HEK293 (cell line): ENCODE data around the gene TDRKH.

ENCODE experiments used
- CTCF ChIA-PET: fragments of 350-600 bp; formaldehyde crosslinking; extraction: SDS; loops from one replicate; lab custom pipeline; 2021; ENCODE audit warnings: antibody characterized with exemption; lab: Yijun Ruan, JAX
- POLR2A ChIA-PET: fragments of 300-600 bp; formaldehyde crosslinking; extraction: SDS; loops from one replicate; lab custom pipeline; 2020; ENCODE audit warnings: antibody characterized with exemption, inconsistent platforms; lab: Yijun Ruan, JAX
- H3K27ac ChIP-seq: fragments of 200-500 bp; sonication (Bioruptor generic); 2 replicates; pipeline ENCODE4 v1.5.1; 2014; ENCODE audit warnings: low read depth, low read length, control low read depth, inconsistent platforms; ENCODE audit errors: extremely low read depth
- H3K36me3 ChIP-seq, 2 experiments: fragments of 200-500 bp in 1 of 2; sonication (Bioruptor generic) in 1 of 2; 1 replicate in 1 of 2; 2 replicates in 1 of 2; pipeline ENCODE4 v1.5.1; 2014 to 2017; ENCODE audit warnings: inconsistent platforms in 2 of 2, low read length in 2 of 2; ENCODE audit not compliant: control insufficient read depth in 2 of 2, insufficient read depth in 1 of 2
- H3K4me1 ChIP-seq: fragments of 200-500 bp; sonication (Bioruptor generic); 2 replicates; pipeline ENCODE4 v1.5.1; 2014; ENCODE audit warnings: mild to moderate bottlenecking, low read length, inconsistent platforms; ENCODE audit not compliant: control insufficient read depth, insufficient read depth
- H3K4me3 ChIP-seq: 2 replicates; pipeline ENCODE4 v1.5.1; 2011; ENCODE audit warnings: low read depth, mild to moderate bottlenecking, control low read depth, low read length, moderate library complexity
- H3K9me3 ChIP-seq: fragments of 200-500 bp; sonication (Bioruptor generic); 2 replicates; pipeline ENCODE4 v1.5.1; 2014; ENCODE audit warnings: low read depth, low read length, inconsistent platforms; ENCODE audit not compliant: control insufficient read depth, insufficient read depth
- FEZF1 ChIP-seq: fragments of 450-650 bp; formaldehyde crosslinking; IDR thresholded peaks from 2 replicates; pipeline ENCODE4 v1.5.1; 2016; ENCODE audit warnings: missing biosample characterization, missing genetic modification characterization
- GLI4 ChIP-seq: fragments of 450-650 bp; formaldehyde crosslinking; IDR thresholded peaks from 2 replicates; pipeline ENCODE4 v1.5.1; 2016; ENCODE audit warnings: missing biosample characterization, missing genetic modification characterization
- INSM2 ChIP-seq: fragments of 450-650 bp; formaldehyde crosslinking; IDR thresholded peaks from 2 replicates; pipeline ENCODE4 v1.5.1; 2016; ENCODE audit warnings: missing biosample characterization, missing genetic modification characterization
- MZF1 ChIP-seq: fragments of 450-650 bp; formaldehyde crosslinking; IDR thresholded peaks from 2 replicates; pipeline ENCODE4 v1.5.1; 2017; ENCODE audit warnings: missing biosample characterization, missing genetic modification characterization, borderline replicate concordance
- ZBTB17 ChIP-seq: fragments of 450-650 bp; formaldehyde crosslinking; IDR thresholded peaks from 2 replicates; pipeline ENCODE4 v1.5.1; 2016; ENCODE audit warnings: missing biosample characterization, missing genetic modification characterization
- ZBTB48 ChIP-seq: fragments of 450-650 bp; formaldehyde crosslinking; IDR thresholded peaks from 2 replicates; pipeline ENCODE4 v1.5.1; 2016; ENCODE audit warnings: missing biosample characterization, missing genetic modification characterization
- ZFP41 ChIP-seq: fragments of 450-650 bp; formaldehyde crosslinking; IDR thresholded peaks from 2 replicates; pipeline ENCODE4 v1.5.1; 2016; ENCODE audit warnings: missing biosample characterization, missing genetic modification characterization, borderline replicate concordance
- ZIC2 ChIP-seq: fragments of 450-650 bp; formaldehyde crosslinking; IDR thresholded peaks from 2 replicates; pipeline ENCODE4 v1.5.1; 2016; ENCODE audit warnings: missing biosample characterization, missing genetic modification characterization
- ZNF175 ChIP-seq: fragments of 450-650 bp; formaldehyde crosslinking; IDR thresholded peaks from 2 replicates; pipeline ENCODE4 v1.5.1; 2016; ENCODE audit warnings: missing biosample characterization, missing genetic modification characterization
- ZNF2 ChIP-seq: fragments of 450-650 bp; formaldehyde crosslinking; IDR thresholded peaks from 2 replicates; pipeline ENCODE4 v1.5.1; 2016; ENCODE audit warnings: missing biosample characterization, missing genetic modification characterization
- ZNF23 ChIP-seq: fragments of 450-650 bp; formaldehyde crosslinking; IDR thresholded peaks from 2 replicates; pipeline ENCODE4 v1.5.1; 2016; ENCODE audit warnings: missing biosample characterization, missing genetic modification characterization, borderline replicate concordance
- ZNF302 ChIP-seq: fragments of 450-650 bp; formaldehyde crosslinking; IDR thresholded peaks from 2 replicates; pipeline ENCODE4 v1.5.1; 2016; ENCODE audit warnings: missing biosample characterization, missing genetic modification characterization, low read depth
- ZNF433 ChIP-seq: fragments of 450-650 bp; formaldehyde crosslinking; IDR thresholded peaks from 2 replicates; pipeline ENCODE4 v1.5.1; 2016; ENCODE audit warnings: missing biosample characterization, missing genetic modification characterization, low read depth
- ZNF548 ChIP-seq: fragments of 450-650 bp; formaldehyde crosslinking; IDR thresholded peaks from 2 replicates; pipeline ENCODE4 v1.5.1; 2016; ENCODE audit warnings: missing biosample characterization, missing genetic modification characterization
- ZNF558 ChIP-seq: fragments of 450-650 bp; formaldehyde crosslinking; IDR thresholded peaks from 2 replicates; pipeline ENCODE4 v1.5.1; 2016; ENCODE audit warnings: missing biosample characterization, missing genetic modification characterization
- ZNF571 ChIP-seq: fragments of 450-650 bp; formaldehyde crosslinking; IDR thresholded peaks from 2 replicates; pipeline ENCODE4 v1.5.0; 2017; ENCODE audit warnings: missing biosample characterization, missing genetic modification characterization
- ZNF623 ChIP-seq: fragments of 450-650 bp; formaldehyde crosslinking; IDR thresholded peaks from 2 replicates; pipeline ENCODE4 v1.5.1; 2016; ENCODE audit warnings: missing biosample characterization, missing genetic modification characterization
- ZSCAN5A ChIP-seq: fragments of 450-650 bp; formaldehyde crosslinking; IDR thresholded peaks from 2 replicates; pipeline ENCODE4 v1.5.1; 2016; ENCODE audit warnings: missing biosample characterization, missing genetic modification characterization
- TF ChIP-seq, protein P1 (sequence below): fragments of 450-650 bp; formaldehyde crosslinking; IDR thresholded peaks from 2 replicates; pipeline ENCODE4 v1.5.1; 2016; ENCODE audit warnings: missing biosample characterization, missing genetic modification characterization

The TDRKH gene

GRCh38 chr1:151834239-151834638 lies 43.9 kb upstream of the TDRKH start:
- POLR2A ChIA-PET, result no interaction called here
- CTCF ChIA-PET, result interaction anchor here (0.6 to 1.0 kb wide), 4 partner anchors 241 to 526 kb away, joined by 3 to 8 read pairs (median 3); no protein-coding TSS in a partner anchor
- Histone ChIP-seq H3K36me3 (no peaks in the 10 kb centered on the region), H3K27ac (no peak overlapping the region), H3K4me3 (no peak overlapping the region), H3K4me1 (peaks cover 2% of the 10 kb centered on the region)
- TF ChIP-seq FEZF1 (no peak), ZNF23 (tag by site-specific recombination) (no peak), MZF1 (no peak), ZNF433 (tag by site-specific recombination) (no peak)
- TF ChIP-seq, all 188 proteins: peak for 0
- H3K9me3 ChIP-seq, result no peaks in the 10 kb centered on the region

GRCh38 chr1:151833172-151833900 lies 43.0 kb upstream of the TDRKH start:
- no peak overlapping the region for H3K4me3 ChIP-seq
- POLR2A ChIA-PET, result no interaction called here
- H3K36me3 ChIP-seq, result no peaks in the 10 kb centered on the region
- no peak overlapping the region for H3K27ac ChIP-seq
- H3K9me3 ChIP-seq, result no peaks in the 10 kb centered on the region
- TF ChIP-seq ZSCAN5A (tag by site-specific recombination) (no peak), GLI4 (tag by site-specific recombination) (no peak), INSM2 (tag by site-specific recombination) (no peak), ZNF2 (tag by site-specific recombination) (no peak), ZNF175 (tag by site-specific recombination) (no peak), ZNF302 (tag by site-specific recombination) (no peak), ZNF558 (tag by site-specific recombination) (no peak), ZFP41 (tag by site-specific recombination) (no peak)
- TF ChIP-seq, protein P1, sequence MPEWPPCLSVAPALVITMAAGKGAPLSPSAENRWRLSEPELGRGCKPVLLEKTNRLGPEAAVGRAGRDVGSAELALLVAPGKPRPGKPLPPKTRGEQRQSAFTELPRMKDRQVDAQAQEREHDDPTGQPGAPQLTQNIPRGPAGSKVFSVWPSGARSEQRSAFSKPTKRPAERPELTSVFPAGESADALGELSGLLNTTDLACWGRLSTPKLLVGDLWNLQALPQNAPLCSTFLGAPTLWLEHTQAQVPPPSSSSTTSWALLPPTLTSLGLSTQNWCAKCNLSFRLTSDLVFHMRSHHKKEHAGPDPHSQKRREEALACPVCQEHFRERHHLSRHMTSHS, result no peak
- peaks cover 2% of the 10 kb centered on the region for H3K4me1 ChIP-seq
- CTCF ChIA-PET, result interaction anchor here (0.5 kb wide), 1 partner anchor 70 kb away, joined by 5 read pairs; the partner anchor contains the start of gene MRPL9

- peaks cover 2% of the 10 kb centered on the region for H3K4me1 ChIP-seq
- no peak overlapping the region for H3K4me3 ChIP-seq
- no peaks in the 10 kb centered on the region for H3K9me3 ChIP-seq
- no peak for TF ChIP-seq ZNF571 (tag by site-specific recombination)
- peak; percentile 62 for TF ChIP-seq ZIC2 (tag by site-specific recombination)
- TF ChIP-seq ZBTB17, result peak; percentile 94
- TF ChIP-seq ZNF548 (tag by site-specific recombination), result no peak
- no peak for TF ChIP-seq ZNF623 (tag by site-specific recombination)
- peak; percentile 58; the same call in 1 of the 2 replicates for TF ChIP-seq ZBTB48
- H3K36me3 ChIP-seq, result no peaks in the 10 kb centered on the region
- ChIA-PET CTCF (interaction anchor here (0.5 to 1.0 kb wide), 3 partner anchors 69 to 1555 kb away, joined by 4 to 5 read pairs (median 5); partner anchors contain the start of gene MRPL9), POLR2A (no interaction called here)
- H3K27ac ChIP-seq, result no peak overlapping the region
These were observed 42.1 kb upstream of the TDRKH start for GRCh38 chr1:151832318-151832980.
